ENCODE measurements around the gene LUZP2. TPM values are rescaled to one million over a fixed set of nuclear protein-coding genes. Genes with fewer than 3 reads are reported as not detected.

The LUZP2 gene
- total RNA-seq, 1 experiment from 2014 or later, result not detected

DNA sequence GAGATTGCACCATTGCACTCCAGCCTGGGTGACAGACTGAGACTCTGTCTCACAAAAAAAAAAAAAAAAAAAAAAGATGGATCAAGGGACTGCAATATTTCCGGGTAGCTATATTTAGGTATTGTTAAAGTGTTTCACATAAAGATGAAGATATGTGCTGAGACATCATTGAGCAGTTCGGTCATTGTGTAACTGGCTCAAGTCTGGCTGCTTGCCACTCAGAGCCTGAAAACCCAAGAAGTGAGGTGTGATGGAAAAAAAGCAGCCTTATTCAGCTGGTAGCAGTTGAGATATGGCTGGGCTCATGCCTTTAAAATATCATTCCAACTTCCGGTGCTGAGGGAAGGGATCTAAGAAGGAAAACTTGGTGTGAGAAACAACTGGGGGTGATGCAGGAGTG, 46.9 kb downstream of the LUZP2 start:
- DNase-seq (ENCODE audit: low read depth), result no peak
- in situ Hi-C loops (cut with HindIII; ENCODE audit: low pct_unique_long_range_greater_than_20kb, low sequenced_read_pairs), result no loop called here

DNA sequence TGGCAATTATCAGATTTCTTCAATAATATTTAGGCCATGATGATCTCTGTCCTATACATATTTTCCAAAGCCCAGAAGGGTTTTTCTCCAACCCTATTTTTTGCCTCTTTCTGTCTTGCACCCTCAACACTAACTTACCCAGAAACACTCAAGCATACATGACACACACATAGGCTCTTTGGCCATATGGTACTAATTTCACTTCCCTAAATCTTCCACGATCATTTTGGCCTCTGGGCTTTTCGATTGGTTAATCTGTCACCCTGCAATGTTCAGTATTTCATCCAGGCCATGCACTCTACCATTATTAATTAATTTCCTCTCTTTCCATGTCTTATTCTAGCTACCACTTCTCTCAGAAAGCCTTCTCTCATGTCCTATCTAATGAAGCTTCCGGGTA, 59.8 kb downstream of the LUZP2 start:
- DNase-seq (ENCODE audit: low read depth), result no peak
- in situ Hi-C loops (cut with HindIII; ENCODE audit: low pct_unique_long_range_greater_than_20kb, low sequenced_read_pairs), result no loop called here

DNA sequence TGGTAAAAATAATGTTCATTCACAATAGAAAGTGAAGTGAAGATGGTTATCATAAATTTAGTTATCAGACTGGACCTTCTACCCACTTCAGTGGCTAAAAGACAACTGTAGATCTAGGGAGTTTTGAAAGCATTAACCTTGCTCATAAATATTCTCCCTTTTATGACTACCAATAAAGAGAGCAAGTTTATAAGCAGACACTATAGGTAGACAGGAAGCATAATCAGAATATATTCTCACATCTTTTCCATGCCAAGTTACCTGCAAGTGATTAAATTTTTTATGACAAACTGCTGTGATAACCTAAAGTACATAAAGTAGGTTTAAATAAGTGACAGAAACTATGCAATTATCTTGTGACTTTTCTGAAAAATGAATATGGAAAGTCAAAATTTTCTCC, 62.5 kb downstream of the LUZP2 start:
- in situ Hi-C loops (cut with HindIII; ENCODE audit: low pct_unique_long_range_greater_than_20kb, low sequenced_read_pairs), result no loop called here
- no peak for DNase-seq (ENCODE audit: low read depth)

DNA sequence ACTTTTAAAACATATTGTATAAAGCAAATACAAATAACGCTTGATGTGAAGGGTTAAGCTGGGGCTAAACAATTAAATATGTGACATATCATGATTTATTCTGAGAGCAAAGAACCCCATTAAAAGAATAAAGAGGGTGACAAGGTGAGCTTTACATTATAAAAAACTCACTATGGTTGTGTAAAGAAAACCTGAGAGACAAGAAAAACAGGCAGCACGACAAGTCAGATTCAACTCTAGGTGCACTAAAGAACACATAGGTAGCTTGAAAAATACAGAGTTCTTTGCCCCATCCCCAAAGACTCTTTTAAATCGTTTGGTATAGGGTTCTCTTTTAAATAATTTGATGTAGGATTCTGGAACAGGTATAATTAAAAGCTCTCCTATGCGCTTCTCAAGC, 63.5 kb downstream of the LUZP2 start:
- in situ Hi-C loops (cut with HindIII; ENCODE audit: low pct_unique_long_range_greater_than_20kb, low sequenced_read_pairs), result no loop called here
- no peak for DNase-seq (ENCODE audit: low read depth)

- in situ Hi-C loops (cut with HindIII; ENCODE audit: low pct_unique_long_range_greater_than_20kb, low sequenced_read_pairs), result no loop called here
- DNase-seq (ENCODE audit: low read depth), result no peak
Measured at GRCh38 chr11:24567380-24567779, 70.5 kb downstream of the LUZP2 start.

GRCh38 chr11:24572376-24572775, 75.5 kb downstream of the LUZP2 start:
- DNase-seq (ENCODE audit: low read depth), result no peak
- in situ Hi-C loops (cut with HindIII; ENCODE audit: low pct_unique_long_range_greater_than_20kb, low sequenced_read_pairs), result no loop called here

GRCh38 chr11:24574461-24574860, 77.6 kb downstream of the LUZP2 start:
- DNase-seq (ENCODE audit: low read depth), result no peak
- in situ Hi-C loops (cut with HindIII; ENCODE audit: low pct_unique_long_range_greater_than_20kb, low sequenced_read_pairs), result no loop called here

DNA sequence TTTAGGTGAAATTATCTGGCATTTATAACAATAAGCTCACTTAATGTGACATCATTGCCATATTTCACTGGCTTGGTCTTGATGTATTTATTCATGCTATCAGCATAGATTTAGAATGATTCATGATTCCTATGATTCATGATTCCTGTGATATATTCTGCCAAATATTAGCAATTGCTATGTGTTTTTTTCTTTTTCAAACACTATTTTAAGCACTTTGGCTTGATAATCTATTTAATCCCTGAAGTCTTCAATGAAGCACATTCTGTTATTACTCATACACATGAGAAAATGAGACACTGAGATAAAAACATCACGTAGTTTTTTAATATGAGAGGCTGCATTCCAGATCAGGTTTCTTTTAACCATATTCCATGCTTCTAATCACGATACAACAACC, 78.5 kb downstream of the LUZP2 start:
- DNase-seq (ENCODE audit: low read depth), result no peak
- in situ Hi-C loops (cut with HindIII; ENCODE audit: low pct_unique_long_range_greater_than_20kb, low sequenced_read_pairs), result no loop called here

GRCh38 chr11:24585192-24585591, 88.3 kb downstream of the LUZP2 start:
- peak; percentile 26 for DNase-seq (ENCODE audit: low read depth)
- in situ Hi-C loops (cut with HindIII; ENCODE audit: low pct_unique_long_range_greater_than_20kb, low sequenced_read_pairs), result no loop called here

DNA sequence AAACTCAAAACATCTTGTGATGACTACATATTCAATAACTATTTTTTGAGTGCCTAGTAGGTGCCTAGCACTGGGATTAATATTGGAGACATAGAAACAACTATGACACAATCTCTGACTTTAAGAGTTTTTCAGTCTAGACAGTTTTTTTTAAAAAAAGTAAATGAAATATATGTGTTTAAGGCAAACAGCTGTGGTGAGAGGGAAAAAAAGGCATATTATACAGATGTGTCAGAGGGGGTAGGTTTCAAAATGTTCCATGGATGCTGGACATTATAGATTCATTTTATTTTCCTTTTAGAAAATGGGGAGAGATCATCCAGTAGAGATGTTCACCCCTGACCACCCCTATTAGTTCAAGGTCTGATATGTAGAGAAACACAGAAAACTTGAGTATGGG, 90.8 kb downstream of the LUZP2 start:
- in situ Hi-C loops (cut with HindIII; ENCODE audit: low pct_unique_long_range_greater_than_20kb, low sequenced_read_pairs), result no loop called here

DNA sequence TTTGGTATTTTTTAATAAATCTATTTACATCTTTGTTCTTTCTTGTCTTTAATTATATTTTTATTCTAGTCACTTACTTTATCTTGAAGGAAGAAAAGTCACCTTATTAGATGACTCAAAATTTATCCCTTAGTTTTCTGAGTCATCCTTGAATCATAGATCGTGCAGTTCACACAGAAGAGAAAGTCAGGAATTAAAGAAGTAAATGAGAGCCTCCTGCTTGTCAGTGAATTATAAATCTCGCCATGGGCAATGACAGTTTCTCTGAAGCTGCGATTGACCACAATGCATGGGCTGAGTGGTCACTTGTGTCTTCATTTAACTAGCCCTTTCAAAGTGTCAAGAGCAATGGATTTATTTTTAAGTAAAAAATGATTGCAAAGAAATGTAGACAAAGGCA, 91.2 kb downstream of the LUZP2 start:
- in situ Hi-C loops (cut with HindIII; ENCODE audit: low pct_unique_long_range_greater_than_20kb, low sequenced_read_pairs), result no loop called here
- peak; percentile 70 for DNase-seq (ENCODE audit: low read depth)

More for the DNA sequence above, 90.8 kb downstream of the LUZP2 start:
- DNase-seq (ENCODE audit: low read depth), result no peak

- no peak for DNase-seq (ENCODE audit: low read depth)
- in situ Hi-C loops (cut with HindIII; ENCODE audit: low pct_unique_long_range_greater_than_20kb, low sequenced_read_pairs), result no loop called here
Measured at GRCh38 chr11:24589064-24589463, 92.2 kb downstream of the LUZP2 start.

- in situ Hi-C loops (cut with HindIII; ENCODE audit: low pct_unique_long_range_greater_than_20kb, low sequenced_read_pairs), result no loop called here
- DNase-seq (ENCODE audit: low read depth), result no peak
Measured at GRCh38 chr11:24591283-24591682, 94.4 kb downstream of the LUZP2 start.

DNA sequence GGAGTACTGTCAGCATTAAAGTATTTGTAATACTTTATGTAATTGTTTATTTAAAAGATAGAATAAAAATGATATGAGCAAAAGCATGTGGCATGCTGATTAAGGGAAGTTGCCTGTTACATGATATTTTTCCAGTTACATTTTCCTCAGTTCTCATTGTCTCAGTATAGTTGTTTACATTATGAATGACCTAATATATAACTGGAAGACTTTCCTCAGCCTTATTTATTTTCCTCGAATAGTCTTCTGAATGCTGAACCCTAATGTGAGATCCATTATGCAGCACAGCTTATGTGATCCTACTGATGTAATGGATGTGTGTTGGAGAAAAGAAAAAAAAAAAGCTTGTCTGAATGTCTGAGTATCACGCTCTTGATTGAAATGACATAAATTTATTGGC, 95.5 kb downstream of the LUZP2 start:
- no peak for DNase-seq (ENCODE audit: low read depth)
- in situ Hi-C loops (cut with HindIII; ENCODE audit: low pct_unique_long_range_greater_than_20kb, low sequenced_read_pairs), result no loop called here

- in situ Hi-C loops (cut with HindIII; ENCODE audit: low pct_unique_long_range_greater_than_20kb, low sequenced_read_pairs), result no loop called here
- no peak for DNase-seq (ENCODE audit: low read depth)
Measured at GRCh38 chr11:24593332-24593731, 96.5 kb downstream of the LUZP2 start.

DNA sequence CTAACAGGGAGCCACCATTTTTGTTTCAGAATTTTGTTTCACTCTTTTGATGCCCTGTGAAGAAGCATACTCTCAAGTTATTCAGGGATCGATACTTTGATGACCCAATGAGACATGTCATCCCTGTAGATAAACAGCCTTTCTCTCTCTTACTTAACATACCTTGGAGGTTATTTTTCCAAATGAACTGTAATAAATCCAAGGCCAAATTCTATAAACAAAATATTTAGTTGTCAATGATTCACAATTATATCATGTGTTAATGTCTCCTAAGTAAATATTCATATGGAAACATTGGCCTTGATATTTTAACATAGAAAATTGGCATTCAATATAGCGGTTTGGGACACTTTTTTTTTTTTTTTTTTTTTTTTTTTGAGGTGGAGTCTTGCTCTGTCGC, 97.5 kb downstream of the LUZP2 start:
- DNase-seq (ENCODE audit: low read depth), result no peak

GRCh38 chr11:24598641-24599040, 101.8 kb downstream of the LUZP2 start:
- in situ Hi-C loops (cut with HindIII; ENCODE audit: low pct_unique_long_range_greater_than_20kb, low sequenced_read_pairs), result no loop called here
- DNase-seq (ENCODE audit: low read depth), result no peak

More for the DNA sequence above, 97.5 kb downstream of the LUZP2 start:
- in situ Hi-C loops (cut with HindIII; ENCODE audit: low pct_unique_long_range_greater_than_20kb, low sequenced_read_pairs), result no loop called here

- DNase-seq (ENCODE audit: low read depth), result peak; percentile 13
- in situ Hi-C loops (cut with HindIII; ENCODE audit: low pct_unique_long_range_greater_than_20kb, low sequenced_read_pairs), result no loop called here
Measured at GRCh38 chr11:24609192-24610119, 112.6 kb downstream of the LUZP2 start.

- in situ Hi-C loops (cut with HindIII; ENCODE audit: low pct_unique_long_range_greater_than_20kb, low sequenced_read_pairs), result no loop called here
- no peak for DNase-seq (ENCODE audit: low read depth)
Measured at GRCh38 chr11:24615451-24616160, 118.8 kb downstream of the LUZP2 start.

Measured in Caki2 (cell line).